HEK293 (cell line): ENCODE data around the gene SRRM4.

ENCODE experiments used
- SETDB1 ChIP-seq: IDR thresholded peaks from one replicate; pipeline ENCODE4 v1.6.1; 2017; ENCODE audit warnings: mild to moderate bottlenecking, low read length, moderate library complexity, mixed read lengths; ENCODE audit not compliant: insufficient read length
- YY2 ChIP-seq: fragments of 450-650 bp; formaldehyde crosslinking; IDR thresholded peaks from 2 replicates; pipeline ENCODE4 v1.5.1; 2016; ENCODE audit warnings: missing biosample characterization, missing genetic modification characterization
- ZBTB7A ChIP-seq: fragments of 450-650 bp; formaldehyde crosslinking; IDR thresholded peaks from 2 replicates; pipeline ENCODE4 v1.5.1; 2016; ENCODE audit warnings: low read depth, missing biosample characterization, missing genetic modification characterization
- ZEB2 ChIP-seq: fragments of 450-650 bp; formaldehyde crosslinking; IDR thresholded peaks from 2 replicates; pipeline ENCODE4 v1.5.1; 2016; ENCODE audit warnings: missing biosample characterization, missing genetic modification characterization
- ZNF146 ChIP-seq: fragments of 450-650 bp; formaldehyde crosslinking; IDR thresholded peaks from 2 replicates; pipeline ENCODE4 v1.5.1; 2016; ENCODE audit warnings: missing biosample characterization, missing genetic modification characterization
- ZNF214 ChIP-seq: fragments of 450-650 bp; formaldehyde crosslinking; IDR thresholded peaks from 2 replicates; pipeline ENCODE4 v1.5.1; 2017; ENCODE audit warnings: missing biosample characterization, mild to moderate bottlenecking, missing genetic modification characterization, borderline replicate concordance
- ZNF529 ChIP-seq: fragments of 450-650 bp; formaldehyde crosslinking; IDR thresholded peaks from 2 replicates; pipeline ENCODE4 v1.5.1; 2017; ENCODE audit warnings: missing genetic modification characterization, missing biosample characterization; ENCODE audit not compliant: insufficient replicate concordance
- ZNF610 ChIP-seq: fragments of 450-650 bp; formaldehyde crosslinking; IDR thresholded peaks from 2 replicates; pipeline ENCODE4 v1.5.1; 2016; ENCODE audit warnings: missing biosample characterization, missing genetic modification characterization, borderline replicate concordance
- ZNF777 ChIP-seq: fragments of 450-650 bp; formaldehyde crosslinking; IDR thresholded peaks from 2 replicates; pipeline ENCODE4 v1.5.1; 2017; ENCODE audit warnings: missing biosample characterization, missing genetic modification characterization, borderline replicate concordance
- TF ChIP-seq, protein P1 (sequence below): fragments of 450-650 bp; formaldehyde crosslinking; IDR thresholded peaks from 2 replicates; pipeline ENCODE4 v1.5.1; 2016; ENCODE audit warnings: missing biosample characterization, missing genetic modification characterization

DNA sequence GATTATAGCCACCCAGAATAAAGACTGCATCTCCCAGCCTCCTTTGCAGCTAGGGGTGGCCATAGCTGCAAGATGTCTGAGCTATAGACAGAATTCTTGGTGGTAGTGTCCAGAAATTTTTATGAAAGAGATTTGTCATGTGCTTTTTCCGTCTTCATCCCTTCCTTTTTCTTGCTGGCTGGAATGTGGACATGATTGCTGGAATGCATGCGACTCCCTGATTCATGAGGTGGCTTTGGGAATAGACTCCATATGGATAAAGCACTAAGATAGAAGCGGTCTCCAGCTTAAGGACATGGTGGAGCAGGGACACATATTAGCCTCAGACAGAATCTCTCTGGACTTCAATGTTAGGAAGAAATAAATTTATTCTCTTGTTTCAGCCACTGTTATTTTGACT is 187.4 kb downstream of the SRRM4 start:
- TF ChIP-seq ZNF214 = no peak
- TF ChIP-seq, protein P1, sequence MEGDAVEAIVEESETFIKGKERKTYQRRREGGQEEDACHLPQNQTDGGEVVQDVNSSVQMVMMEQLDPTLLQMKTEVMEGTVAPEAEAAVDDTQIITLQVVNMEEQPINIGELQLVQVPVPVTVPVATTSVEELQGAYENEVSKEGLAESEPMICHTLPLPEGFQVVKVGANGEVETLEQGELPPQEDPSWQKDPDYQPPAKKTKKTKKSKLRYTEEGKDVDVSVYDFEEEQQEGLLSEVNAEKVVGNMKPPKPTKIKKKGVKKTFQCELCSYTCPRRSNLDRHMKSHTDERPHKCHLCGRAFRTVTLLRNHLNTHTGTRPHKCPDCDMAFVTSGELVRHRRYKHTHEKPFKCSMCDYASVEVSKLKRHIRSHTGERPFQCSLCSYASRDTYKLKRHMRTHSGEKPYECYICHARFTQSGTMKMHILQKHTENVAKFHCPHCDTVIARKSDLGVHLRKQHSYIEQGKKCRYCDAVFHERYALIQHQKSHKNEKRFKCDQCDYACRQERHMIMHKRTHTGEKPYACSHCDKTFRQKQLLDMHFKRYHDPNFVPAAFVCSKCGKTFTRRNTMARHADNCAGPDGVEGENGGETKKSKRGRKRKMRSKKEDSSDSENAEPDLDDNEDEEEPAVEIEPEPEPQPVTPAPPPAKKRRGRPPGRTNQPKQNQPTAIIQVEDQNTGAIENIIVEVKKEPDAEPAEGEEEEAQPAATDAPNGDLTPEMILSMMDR = no peak
- no peak for TF ChIP-seq ZEB2 (tag by site-specific recombination)
- no peak for TF ChIP-seq ZNF529
- TF ChIP-seq YY2 (tag by site-specific recombination) = no peak
- TF ChIP-seq ZNF610 (tag by site-specific recombination) = no peak
- TF ChIP-seq ZNF777 = no peak
- no peak for TF ChIP-seq ZBTB7A (tag by site-specific recombination)
- TF ChIP-seq ZNF146 (tag by site-specific recombination) = no peak
- no peak for TF ChIP-seq SETDB1
